HG03108 (cell line): Measurements from ENCODE around the gene INO80B.
A peak's percentile ranks its signal among the peaks of the same experiment; 100 is the strongest.
"Not testable (repeated sequence)": the region's sequence is repeated elsewhere in the genome, so short reads cannot be mapped to it uniquely, and the experiment has no call there.

Experiments used
- ATAC-seq: cut with Tn5 transposase; IDR thresholded peaks from one replicate; pipeline ENCODE4 v1.9.1; 2021; ENCODE audit warnings: moderate library complexity; ENCODE audit not compliant: unreplicated experiment

INO80B gene

DNA sequence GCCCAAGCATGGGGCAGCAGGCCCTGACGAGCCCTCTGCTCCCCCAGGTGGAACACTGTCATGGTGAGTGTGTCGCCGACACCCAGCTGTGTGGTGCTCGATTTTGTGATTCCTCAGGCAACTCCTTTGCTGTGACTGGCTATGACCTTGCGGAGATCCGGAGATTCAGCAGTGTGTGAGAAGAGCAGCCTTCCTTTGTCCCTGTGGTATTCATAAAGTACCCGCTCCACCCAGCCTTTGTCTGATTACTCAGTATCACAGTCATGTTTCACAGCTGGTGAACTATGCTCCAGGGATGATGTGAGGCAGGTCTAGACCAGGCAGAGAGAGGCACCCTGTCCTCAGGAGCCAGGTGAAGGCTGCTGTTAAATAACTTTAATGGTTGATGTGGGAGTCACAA, 29.4 kb upstream of the INO80B start:
- ATAC-seq: no peak

DNA sequence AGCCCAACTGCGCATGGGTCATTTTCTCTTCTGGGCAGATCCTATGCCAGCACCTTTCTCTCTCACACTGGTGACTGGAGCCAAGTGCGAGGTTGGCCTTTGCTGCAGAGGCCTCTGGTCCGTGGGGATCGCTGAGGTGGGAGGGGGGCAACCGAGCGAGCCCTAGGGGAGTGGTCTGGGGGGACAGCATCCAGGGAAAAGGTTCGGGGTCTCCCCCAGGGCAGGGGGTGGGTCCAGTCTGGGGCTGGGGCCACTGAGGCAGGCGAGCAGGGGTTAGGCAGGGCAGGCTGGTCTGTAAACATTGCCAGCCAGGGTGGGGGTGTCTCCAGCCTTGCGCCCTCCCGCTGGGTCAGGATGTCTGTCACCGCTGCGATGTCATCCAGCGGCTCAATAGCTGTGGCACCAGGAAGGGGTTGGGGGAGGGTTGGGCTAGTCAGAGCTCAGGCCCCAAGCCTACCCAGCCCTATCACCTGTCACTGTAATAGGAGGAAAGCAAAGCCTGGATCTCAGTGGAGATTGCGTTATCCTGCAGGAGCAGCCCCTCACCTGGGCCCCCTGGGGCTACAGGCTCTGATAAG, 28.6 kb upstream of the INO80B start:
- ATAC-seq: no peak

DNA sequence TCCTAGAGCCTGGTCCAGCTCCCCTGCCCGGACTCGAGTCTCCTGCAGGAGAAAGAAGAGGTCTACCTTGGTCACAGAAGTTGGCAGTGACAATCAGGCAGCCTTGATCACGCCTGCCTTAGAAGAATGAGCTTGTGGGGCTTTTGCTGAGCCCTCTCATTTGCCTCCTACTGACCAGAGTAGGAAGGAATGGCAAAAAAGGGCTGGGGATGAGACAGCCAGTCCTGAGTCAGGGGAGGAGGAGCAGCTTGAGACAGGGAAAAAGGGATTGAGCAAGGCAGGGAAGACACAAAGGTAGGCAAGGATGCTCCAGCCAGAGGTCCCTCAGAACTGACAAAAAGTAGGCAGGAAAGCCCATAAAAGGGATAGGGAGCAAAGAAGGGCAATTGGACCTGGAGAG, 27.3 kb upstream of the INO80B start:
- ATAC-seq: no peak

DNA sequence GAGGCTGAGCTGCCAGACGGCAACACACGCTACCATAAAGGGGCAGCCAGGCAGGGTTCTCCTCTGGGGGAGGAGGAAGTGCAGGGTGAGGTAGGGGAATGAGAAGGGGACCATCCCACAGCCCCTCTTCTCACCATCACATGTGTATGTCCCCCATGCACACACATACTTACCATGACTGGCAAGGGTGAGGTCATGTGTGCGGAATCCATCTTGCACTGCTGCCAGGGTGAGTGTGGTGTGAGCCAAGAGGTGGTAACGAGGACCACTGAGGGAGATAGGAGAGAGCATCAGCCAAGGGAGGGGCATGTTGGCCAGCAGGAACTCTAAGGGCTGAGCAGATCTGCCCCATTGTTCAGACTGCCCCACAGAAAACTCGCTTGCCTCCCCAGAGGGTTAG, 26.2 kb upstream of the INO80B start:
- no peak for ATAC-seq

DNA sequence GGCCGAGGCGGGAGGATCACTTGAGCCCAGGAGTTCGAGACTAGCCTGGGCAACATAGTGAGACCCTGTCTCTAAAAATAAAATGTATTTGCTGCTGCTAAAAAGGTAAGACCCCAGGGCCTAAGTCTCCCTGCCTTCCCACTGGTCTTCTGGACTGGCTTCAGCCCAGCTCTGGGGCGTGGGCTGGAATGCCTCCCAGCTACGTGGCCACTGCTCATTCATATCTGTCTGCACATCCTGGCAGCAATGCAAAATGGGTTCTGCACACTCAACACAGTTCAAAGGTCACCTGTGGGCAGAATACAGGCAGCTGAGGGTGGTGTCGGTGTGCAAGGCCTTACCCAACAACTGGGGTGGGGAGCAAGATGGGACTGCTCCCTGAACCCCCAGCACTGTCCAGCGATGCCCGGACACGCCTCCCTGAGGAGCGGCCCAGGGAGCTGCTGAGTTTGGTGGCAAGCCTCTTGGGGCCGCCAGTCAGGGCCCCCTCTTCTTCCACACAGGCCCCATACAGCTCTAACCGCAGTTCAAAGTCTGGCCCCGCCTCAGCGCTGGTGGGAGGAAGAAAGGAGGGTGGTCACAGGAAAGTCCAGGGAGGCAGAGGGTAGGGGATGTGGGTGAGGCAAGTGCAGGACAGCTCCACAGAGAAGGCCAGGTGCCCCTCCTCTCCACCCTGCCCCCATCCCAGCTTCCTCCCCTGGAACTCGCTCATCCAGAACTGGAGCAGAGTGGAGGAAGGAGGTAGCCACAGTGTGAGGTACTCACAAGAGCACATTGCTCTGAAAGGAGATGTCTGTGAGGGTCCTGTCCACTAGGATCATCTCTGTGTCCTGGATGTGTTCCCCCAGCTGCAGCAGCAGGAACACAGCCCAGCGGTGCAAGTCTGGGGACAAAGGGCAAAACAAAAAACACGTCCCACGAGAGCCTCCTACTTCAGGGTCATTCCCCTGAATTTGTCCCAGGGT, 25.1 kb upstream of the INO80B start:
- no peak for ATAC-seq

DNA sequence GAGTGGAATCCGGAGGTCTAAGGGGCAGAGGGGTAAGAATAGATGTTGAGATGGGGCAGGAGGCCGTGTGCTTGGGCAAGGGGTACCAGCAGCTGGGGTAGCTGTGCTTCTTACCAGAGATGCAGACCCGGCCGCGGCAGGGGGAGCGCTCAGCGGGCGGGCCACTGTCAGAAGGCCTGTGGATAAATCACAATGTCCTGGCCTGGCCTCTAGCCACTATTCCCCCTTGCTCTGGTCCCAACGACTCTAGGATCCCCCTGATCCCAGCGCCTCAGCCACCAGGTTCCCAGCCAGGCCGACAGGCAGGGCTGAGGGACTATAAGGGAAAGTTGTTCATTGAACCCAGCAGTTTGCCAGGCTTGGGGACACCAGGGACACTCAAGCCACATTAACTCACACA, 24.4 kb upstream of the INO80B start:
- ATAC-seq: no peak

DNA sequence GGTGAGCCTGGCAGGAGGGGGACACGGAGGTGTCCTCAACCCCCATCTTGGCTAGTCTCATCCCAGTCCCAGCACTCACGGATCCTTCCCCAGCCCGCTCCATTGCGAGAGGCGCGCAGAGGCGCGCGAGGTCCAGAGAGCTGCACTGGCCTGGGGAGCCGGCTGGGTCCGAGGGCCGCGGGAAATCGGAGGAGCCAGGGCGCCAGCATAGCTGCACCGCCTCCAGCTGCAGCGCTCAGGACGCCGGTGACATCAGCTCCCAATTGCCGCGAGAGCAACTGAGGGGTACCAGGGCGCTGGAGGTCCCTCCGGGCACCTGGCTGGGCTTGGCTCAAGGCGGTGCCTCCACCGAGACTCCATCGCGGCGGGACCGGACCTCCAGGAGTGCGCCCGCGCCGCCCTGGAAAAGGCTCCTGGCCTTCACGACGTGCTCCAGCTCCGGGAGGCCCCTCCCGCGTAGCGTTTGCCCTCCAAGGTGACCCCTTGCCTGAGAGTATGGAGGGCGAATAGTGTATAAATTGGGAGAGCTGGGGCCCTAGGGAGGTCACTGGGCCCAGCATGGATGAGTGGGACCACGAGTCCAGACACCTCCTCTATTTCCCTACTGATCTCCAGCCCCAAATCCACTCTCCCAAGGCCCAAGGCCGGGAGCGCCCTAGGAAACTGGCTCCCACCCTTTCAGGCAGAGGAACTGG, 18.6 kb upstream of the INO80B start:
- no peak for ATAC-seq

DNA sequence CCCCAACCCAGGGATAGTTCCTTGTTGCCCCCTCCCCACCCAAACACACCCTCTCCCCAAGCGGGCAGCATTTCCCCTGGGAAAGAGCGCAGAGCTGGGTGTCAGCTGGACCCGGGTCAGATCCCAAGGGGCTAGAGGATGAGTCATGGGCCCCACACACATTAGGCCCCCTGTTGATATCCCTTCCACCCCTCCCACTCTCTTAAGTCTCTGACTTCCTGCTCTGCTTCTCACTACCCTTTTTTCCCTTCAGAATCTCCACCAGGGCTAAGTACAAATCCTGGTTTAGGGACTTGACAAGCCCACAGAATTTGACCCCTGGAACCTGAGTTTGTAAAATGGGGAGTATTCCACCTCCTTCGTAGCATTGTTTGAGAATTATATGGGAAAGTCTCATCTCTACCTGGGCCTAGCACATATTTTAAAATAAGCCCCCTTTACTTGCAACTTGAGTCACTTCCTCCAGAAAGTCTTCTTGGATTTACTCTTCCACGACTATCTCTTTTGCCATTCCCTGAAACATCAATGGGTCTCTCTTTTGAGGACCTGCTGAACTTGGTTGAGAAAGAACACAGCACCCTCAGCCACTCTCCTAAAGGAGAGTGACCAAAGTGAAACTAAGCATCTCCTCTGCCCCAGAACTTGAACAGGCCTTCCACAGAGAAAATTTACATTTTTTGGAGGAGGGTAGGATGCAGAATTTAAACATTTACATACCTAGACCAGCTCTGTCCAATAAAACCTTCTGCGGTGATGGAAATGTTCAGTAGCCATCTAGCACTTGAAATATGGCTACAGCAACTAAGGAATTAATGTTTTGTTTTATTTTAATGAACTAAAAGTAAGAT, 17.8 kb upstream of the INO80B start:
- ATAC-seq: no peak

DNA sequence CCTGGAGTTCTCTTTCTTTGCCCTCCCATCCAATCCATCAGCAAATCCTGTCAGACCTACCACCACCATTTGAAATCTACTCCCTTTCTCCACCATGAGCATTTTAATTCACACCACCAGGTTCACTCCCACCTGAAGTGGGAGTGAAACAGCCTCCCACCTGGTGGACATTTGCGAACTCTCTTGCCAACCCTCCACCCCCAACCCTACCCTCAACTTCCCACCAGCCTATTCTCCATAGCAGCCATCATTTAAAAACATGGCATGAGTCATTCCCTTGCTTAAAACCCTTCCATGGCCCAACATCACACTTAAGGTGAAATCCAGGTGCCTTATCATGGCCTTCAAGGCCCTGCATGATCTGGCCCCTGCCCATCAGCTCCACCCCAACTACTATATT, 16.6 kb upstream of the INO80B start:
- no peak for ATAC-seq

DNA sequence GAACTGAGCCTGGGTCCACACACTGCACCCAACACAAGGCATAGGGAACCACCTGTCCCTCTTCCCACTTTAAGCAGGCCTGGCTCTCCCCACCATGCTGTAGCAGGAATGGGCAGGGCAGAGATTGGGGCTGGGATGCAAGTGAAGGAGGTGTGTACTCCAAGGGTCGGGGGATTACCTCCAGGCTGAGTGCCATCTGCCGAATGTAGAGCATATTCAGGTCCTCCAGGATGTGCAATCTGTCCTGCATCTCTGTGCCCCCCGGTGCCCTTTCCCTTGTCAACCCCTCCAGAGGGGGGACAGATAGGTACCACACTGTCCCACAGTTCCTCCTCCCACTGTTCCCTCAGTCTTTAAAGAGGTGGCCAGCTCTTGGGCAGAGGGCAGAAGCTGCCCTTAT, 15.5 kb upstream of the INO80B start:
- no peak for ATAC-seq

DNA sequence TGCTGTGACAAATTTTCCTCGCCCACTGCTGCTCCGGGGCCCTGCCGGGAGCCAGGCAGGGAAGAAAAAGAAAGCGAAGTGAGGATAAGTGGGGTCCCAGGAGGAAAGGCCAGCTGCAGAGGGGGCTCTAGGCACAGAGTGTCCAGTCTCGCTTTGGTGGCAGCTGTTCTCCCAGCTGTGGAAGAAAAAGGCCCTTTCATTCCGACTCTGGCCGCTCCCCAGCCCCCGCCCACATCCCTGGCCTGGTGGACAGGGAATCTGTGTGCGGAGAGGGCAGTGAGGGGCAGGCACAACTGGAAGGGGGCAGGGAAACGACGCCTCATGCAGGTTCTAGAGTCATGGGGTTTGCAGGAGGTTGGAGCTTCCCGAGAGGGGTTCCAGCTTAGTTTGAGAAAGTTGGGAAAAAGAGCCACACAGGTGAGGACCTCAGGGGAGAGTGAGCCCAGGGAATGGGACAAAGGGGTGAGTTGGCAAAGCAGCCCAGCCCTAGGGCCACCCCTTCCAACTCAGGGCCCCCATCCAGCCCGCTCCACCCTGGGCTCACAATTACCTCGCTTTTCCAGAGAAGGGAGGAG, 15.0 kb upstream of the INO80B start:
- no peak for ATAC-seq

DNA sequence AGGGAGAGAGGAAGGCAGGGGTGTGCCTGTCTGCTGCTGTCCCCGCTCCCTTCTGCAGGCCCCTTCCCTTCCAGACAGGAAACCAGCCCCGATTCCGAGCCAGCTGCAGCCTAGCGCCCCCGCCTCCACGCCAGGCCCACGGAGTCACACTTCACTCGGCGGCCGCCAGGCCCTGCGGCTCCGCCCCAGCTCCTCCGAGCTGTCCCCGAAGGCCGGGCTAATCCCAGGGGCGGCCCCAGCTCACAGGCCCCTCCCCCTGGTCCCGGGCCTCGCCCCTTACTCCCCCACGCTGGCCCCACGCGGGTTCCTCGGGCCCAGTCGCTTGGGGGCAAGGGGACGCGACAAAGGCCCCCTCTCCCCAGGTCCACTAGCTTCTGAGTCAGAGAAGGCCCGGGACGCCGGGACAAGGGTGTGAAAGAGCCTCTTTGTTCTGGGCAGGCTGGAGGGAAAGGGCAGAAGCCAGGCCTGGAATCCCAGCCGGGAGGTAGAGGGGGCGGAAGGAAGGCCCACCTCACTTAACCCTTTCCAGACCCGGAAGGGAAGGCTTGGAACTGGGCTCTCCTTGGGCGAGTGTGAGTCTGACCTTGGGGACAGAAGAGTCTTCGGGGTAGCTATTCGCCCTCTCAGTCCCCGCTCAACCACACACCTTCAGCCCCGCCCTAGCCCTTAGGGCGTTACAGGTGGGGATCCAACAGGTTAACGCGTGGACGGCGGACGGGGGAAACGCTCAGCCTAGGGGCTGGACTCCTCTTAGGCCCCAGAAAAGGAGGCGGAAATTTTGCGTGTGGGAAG, 14.3 kb upstream of the INO80B start:
- ATAC-seq: peak; percentile 89

DNA sequence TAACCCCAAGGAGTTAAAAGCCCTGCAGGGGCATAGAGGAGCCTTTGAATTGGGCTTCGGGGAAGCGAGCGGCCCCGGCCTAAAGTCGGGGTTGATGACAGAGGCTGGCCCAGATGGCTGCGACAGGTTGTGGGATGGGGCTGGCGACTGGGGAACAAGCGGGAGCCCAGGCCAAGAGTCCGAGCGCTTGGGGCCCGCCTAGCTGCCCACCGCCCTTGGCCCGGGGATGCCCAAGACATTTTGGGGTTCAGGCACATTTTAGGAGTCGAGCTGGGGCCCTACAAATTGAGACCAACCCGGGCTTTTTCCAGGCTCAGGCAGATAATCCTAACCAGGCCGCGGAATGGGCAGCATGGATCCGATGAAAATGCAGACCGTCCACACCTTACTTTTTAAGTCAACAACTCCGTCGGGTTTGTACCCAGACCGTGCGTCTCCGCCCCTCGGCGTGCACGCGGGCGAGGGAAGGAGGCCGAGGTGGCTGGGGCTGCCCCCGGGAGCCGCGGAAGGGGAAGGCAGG, 13.7 kb upstream of the INO80B start:
- no peak for ATAC-seq

DNA sequence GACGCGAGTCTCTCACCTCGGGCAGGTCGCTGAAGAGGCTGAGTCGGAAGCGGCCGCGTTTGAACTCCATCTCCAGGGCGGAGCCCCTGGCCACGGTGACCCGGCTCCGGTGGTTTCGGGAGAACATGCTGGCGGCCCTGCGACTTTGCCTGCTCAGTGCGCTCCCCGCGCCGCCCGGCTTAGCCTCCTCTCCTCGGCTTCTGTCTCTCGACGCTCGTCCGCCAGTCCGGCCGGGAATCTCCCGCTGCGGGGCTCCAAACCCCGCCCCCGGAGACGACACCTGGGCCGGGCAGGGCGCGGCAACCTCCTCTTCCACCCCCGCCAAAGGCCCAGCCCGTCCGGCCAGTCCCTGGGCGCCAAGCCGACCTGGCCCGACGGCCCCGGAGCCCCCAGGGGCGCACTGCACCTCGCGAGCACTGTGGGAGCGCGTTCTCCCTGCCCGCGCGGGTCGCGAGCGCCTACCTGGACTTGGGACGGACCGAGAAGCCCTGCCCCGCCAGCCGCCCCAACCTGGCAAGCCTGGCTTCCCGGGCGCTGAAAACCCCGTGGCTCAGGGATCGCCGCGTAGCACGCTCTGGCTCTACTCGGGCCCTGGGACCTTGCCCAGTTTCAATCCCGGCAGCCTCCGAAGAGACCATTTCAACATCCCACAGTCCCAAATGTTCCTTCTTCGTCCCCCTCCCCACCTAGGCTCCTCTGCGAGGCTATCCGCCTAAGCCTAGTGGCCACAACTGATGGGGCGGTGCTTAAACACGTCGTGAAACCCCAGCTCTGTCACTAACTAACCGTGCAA, 13.0 kb upstream of the INO80B start, which contains the start of gene RTKN:
Gene RTKN (minus strand): TSS at position 248 of the 793 bp plus-strand sequence. CDS start 121 bp downstream, at position 127.
- ATAC-seq: peak; percentile 32

DNA sequence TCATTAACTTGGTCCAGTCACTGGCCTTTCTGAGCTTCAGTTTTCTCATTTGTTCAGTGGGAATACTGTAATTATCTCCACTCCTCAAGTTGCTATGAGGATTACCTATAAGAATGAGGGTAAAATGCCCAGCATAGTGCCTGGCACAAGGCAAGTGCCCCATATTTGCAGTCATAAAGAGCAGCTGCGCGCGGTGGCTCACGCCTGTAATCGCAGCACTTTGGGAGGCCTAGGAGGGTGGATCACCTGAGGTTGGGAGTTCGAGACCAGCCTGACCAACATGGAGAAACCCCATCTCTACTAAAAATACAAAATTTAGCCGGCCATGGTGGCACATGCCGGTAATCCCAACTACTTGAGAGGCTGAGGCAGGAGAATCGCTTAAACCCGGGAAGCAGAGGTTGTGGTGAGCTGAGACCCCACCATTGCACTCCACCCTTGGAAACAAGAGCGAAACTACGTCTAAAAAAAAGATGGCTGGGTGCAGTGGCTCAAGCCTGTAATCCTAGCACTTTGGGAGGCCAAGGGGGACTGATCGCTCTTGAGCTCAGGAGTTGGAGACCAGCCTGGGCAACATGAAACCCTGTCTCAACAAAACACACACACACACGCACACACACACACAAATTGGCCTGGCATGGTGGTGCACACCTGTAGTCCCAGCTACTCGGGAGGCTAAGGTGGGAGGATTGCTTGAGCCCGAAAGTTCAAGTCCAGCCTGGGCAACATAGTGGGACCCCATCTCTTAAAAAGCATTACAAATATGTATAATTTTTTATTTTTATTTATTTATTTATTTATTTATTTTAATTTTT, 12.2 kb upstream of the INO80B start:
- ATAC-seq: not testable (repeated sequence)

DNA sequence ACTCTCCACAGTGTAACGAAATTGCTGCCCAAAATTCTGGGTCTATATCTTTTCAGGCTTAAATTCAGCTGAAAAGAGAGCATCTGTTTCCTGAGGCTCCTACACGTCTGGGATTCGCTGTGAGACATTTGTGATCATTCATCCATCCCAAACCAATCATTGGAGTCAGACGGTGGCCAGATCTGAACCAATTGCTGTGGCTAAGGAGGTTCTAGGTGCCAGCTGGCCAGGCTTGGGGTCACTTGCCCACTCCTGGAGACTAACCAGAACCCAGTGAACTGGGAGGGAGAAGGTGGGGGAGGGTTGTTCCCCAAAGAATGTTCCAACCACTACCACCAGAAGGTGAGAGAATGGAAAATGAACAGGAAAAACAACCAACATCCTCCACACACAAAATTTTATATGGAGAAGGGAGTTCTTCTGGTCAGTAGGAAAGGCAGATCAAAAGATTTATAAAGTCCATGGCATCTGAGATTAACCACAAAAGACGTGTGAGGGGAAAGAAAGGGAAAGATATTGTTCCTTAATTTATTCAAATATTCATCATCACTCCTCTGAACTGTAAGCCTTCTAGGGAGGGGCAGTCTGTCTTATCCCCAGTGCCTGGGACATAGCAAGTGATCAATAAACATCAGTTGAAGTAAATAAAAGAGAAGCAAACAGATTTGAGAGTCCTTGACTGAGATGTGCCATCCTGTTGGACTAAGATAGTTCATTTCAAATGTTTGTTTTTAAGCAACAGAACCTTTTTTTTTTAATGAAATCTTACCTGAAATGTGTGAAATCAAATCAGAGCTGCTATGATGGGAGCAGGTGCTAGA, 10.2 kb upstream of the INO80B start:
- no peak for ATAC-seq
